Measurements from ENCODE around the gene GLYATL1. TPM values are rescaled to one million over a fixed set of nuclear protein-coding genes. Genes with fewer than 3 reads are reported as not detected.

Gene GLYATL1
- 1.1 TPM for polyA plus RNA-seq (2013, experiment 1 of 2; ENCODE audit: insufficient read length)
- 1.2 TPM for polyA plus RNA-seq (2013, experiment 2 of 2; ENCODE audit: insufficient read length)

GRCh38 chr11:58939277-58939676 is at the start of gene GLYATL1:
GLYATL1 (plus strand) TSS chr11:58939488; CDS start chr11:58947088, 7,600 bp downstream.
- no peak for DNase-seq

- DNase-seq, result no peak
Measured at GRCh38 chr11:58893899-58894298, 45.4 kb upstream of the GLYATL1 start.

- DNase-seq, result no peak
Measured at GRCh38 chr11:58898106-58898505, 41.2 kb upstream of the GLYATL1 start.

DNA sequence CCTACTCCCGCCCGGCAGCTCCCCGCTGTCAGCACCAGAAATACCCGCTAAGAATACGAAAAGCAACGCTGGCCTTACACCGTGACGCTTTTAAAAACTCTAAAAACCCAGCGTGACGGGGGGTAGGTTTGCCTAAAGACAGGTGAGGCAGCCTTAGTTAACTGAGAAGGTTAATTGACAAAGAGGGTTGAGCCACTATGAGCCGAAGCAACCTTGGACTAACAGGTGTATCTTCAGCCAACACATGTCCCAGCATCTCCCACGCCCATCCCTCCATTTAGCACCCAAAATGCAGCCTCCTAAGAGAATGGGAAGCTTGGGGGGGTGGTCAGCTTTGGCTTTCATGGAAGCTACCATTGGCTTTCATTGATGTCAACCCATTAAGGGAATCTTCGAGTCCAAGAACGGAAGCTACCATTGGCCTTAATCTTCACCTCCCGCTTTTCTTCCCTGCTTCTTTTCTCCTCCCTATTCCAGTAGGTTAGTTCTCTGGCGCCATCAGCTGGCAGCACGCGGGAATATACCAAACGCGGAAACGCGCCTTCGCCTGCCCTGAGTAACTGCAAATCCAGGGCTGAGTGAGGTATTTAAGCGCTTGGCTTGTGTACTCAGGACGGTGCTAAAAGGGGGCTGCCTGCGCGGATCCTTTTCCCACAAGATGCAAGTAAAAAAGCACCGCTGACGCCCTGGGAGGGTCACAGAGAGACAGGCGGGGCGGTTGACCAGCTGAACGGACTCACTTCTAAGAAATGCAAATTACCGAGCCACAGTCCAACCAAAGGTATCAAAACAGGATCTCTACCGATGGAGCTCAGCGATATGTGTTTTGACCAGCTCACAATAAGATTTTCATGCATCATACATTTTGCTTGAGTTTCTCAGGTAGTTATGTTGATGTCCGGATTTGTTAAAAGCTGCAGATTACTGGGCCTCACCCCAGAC is 38.5 kb upstream of the GLYATL1 start:
- peak; percentile 82 for DNase-seq

- DNase-seq, result no peak
Measured at GRCh38 chr11:58902881-58903280, 36.4 kb upstream of the GLYATL1 start.

DNA sequence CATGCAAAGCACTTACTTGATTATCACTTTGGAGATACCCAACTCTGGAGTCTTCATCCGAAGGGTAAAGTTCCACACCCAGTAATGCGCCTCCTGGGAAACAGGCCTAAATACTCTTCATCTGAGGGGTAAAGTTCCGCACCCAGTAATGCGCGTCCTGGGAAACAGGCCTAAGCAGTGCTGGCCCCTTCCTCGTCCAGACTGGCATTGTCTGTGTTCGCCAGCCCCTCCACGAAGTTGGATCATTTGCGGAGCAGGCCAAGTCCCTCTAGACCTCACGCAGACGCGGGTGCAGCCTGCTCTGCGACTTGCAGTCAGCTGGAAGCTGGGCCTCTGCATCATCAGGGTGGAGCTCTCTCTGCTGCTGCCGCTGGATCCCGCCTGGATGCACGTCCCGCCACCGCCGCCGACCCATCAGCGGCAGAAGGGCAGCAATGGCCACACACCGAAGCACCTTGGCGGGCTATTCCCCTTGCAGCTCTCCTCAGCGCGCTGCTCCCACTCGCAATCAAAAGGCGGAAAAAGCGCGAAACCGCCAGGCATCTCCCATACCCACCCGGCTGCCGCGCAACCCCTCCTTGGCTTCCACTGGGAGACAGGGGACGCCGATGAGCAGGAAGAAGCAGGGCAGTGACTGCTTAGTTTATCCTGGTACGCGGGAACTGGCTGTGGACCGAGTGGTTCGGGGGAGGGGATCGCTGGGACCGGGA is 34.1 kb upstream of the GLYATL1 start:
- peak; percentile 71 for DNase-seq

DNA sequence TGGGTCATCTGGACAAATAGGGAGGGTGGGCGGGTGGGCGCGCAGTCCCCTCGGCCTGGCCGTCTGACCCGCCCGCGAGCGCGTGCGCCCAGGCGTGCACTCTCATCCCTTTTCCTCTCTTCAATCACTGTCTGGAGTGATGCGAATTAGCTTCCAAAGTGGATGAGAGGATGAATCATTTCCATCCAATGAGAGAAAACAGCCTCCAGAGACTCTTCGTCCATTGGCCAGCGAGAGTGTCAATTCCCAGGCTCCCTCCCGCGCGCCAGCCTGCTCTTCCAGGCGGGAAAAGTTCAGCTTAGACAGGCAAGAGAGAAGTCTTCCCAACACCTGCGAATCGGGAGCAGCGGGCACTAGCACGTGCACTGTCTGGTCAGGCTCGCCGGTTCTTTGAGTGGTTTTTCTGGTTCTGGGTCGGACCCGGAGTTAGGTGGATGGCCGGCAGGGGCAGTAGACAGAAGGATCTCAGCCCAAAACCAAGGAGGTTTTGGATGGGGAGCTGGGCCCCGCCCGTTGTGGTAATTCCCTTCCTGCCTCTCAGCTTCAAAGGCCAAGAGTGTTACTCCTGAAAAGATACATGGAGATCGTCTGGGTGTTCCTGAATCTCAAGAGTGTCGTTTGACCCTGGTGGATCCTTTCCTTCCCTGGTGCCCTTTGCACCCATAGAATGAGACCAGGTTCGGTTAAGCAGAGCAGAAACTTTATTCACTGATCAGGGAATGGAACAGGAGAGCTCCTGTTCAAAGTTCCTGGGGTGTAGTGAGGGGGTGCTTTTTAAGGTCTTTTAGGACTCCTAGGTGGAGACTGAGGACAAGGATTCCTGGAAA is 33.4 kb upstream of the GLYATL1 start:
- DNase-seq, result peak; percentile 95

DNA sequence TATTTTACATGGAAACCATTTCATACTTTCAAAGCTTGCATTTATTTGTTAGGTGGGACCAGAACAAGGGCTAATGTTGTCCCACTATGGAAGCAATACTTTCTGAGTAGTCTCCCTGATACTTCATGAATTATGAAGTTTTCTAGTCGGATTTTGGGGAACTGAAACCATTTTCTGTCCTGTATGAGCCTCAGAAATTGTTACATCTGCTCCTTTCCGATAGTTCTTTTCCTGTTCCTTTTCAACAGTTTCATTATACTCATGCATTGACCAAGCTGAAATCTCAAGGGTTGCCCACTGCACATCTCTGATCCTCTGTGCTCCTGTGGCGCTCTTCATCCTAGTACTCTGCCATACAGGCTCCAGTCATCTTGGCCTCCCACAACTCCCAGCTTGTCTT is 31.5 kb upstream of the GLYATL1 start:
- DNase-seq, result no peak

- no peak for DNase-seq
Measured at GRCh38 chr11:58912124-58912523, 27.2 kb upstream of the GLYATL1 start.

- DNase-seq, result no peak
Measured at GRCh38 chr11:58913685-58914084, 25.6 kb upstream of the GLYATL1 start.

GRCh38 chr11:58914821-58915543 is 24.3 kb upstream of the GLYATL1 start:
- peak; percentile 10 for DNase-seq

DNA sequence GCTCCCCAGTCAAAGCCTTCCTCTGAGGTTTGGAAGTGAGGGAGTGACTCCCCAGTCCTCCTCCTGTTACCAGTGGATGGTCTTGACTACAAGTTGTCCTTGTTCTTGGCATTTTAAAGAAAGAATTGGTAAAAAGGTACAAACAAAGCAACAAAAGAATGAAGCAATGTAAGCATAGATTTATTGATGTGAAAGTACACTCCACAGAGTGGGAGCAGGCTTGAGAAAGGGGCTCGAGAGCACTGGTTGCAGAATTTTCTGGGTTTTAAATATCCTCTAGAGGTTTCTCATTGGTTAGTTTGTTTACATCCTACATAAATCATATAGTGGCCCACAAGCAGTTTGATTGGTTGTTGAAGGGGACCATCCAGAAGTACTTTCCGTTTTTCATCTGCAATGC is 22.7 kb upstream of the GLYATL1 start:
- no peak for DNase-seq

- DNase-seq, result no peak
Measured at GRCh38 chr11:58917159-58917783, 22.0 kb upstream of the GLYATL1 start.

DNA sequence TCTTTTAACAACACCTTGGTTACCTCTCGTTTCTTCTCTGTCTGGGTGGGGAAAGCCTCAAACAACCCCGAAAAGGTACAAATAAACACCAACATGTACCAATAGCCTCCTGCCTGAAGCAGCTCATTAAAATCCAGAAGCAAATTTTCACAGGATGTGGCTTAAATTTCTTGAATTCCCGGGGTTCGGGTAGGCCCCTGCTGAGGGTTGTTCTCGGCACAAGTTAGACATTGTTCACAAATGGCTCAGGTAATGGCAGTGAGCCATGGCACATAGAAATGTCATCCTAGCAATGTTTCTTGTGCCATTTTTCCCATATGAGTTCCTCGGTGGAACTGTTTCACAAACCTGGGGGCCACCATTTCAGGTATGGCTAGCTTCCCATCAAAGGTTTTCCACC is 19.7 kb upstream of the GLYATL1 start:
- peak; percentile 68 for DNase-seq

DNA sequence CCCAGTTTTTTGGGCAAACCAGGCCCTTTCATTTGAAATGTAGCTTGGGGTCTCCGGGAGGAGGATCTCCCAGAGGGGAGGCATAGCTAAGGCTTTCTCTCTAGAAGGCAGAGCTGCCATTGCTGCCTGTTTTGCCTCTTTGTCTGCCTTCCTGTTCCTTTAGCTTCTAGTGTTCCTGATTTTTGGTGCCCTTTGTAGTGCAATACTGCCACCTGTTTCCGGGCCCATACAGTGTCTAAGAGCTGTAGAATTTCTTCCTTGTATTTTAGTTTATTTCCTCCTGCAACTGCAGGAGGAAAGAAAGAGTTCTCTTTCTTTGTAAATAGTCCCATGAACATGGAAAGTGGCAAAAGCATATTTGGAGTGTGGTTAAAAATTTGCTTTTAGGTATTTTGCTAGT is 19.3 kb upstream of the GLYATL1 start:
- no peak for DNase-seq

GRCh38 chr11:58921778-58922390 is 17.4 kb upstream of the GLYATL1 start:
- no peak for DNase-seq

DNA sequence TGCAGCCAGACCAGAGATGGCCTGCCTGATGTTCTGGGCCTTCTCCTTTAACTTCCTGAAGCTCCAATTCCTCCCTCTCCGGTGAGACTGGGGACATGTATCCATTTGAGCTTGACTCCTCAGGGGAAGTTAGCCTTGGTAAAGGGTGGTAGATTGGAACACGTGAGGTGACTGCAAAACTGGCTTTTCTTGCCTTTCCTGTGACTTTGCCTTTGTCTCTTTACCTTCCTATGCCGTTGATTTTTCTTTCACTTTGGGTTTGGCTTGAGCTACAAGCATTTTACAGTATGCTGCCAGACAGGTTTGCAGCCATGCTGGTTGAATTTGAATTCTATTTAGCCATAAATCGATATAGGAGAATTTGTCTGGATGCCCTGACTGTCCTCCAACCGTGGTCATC is 16.8 kb upstream of the GLYATL1 start:
- DNase-seq, result no peak

GRCh38 chr11:58923300-58923788 is 15.9 kb upstream of the GLYATL1 start:
- DNase-seq, result peak; percentile 41

- no peak for DNase-seq
Measured at GRCh38 chr11:58924230-58924629, 15.1 kb upstream of the GLYATL1 start.

DNA sequence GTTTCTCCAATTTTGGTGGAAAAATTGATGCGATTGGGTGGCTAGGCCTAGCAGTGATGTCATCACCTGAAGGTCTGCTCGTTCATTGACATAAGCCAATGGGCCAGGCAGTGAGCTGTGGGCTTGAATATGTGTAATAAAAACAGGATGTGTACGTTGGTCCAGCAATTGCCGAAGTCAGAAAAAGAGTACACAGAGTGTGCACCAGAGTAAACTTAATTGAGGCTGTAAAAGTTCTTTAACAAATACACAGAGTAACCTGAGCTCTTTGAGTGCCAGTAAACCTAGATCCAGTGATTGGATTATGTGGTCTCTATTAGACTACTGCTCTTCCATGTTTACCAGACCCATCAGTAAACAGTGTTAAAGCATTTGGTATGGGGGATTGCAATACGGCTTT is 13.0 kb upstream of the GLYATL1 start:
- DNase-seq, result peak; percentile 4

- peak; percentile 62 for DNase-seq
Measured at GRCh38 chr11:58926695-58927094, 12.6 kb upstream of the GLYATL1 start.
